ENCODE results near the gene COX11.
A peak's percentile ranks its signal among the peaks of the same experiment; 100 is the strongest.

Gene COX11

GRCh38 chr17:55002458-55002857, 34.0 kb upstream of the COX11 start:
- Histone ChIP-seq H3K4me3 (ENCODE audit: low read depth in 1 of 2, low read length in 2 of 2) (no peak overlapping the region), H3K4me1 (ENCODE audit: insufficient read depth, low read length) (no peaks in the 10 kb centered on the region), H3K27me3 (ENCODE audit: insufficient read depth, low read length, poor library complexity) (no peaks in the 10 kb centered on the region), H4K20me1 (ENCODE audit: insufficient read depth, low read length) (no peaks in the 10 kb centered on the region), H3K36me3 (ENCODE audit: insufficient read depth, low read length) (peaks cover 2% of the 10 kb centered on the region; the same call in 1 of the 2 replicates), H3K79me2 (ENCODE audit: insufficient read depth, low read length) (no peaks in the 10 kb centered on the region), H3K9me3 (ENCODE audit: insufficient read depth, low read length, severe bottlenecking) (no peaks in the 10 kb centered on the region), H2AFZ (ENCODE audit: low read depth, low read length) (no peak overlapping the region), H3K4me2 (ENCODE audit: insufficient read depth, low read length) (no peak overlapping the region), H3K9ac (ENCODE audit: low read depth, low read length) (no peak overlapping the region), H3K27ac (ENCODE audit: low read length) (no peak overlapping the region)
- TF ChIP-seq EZH2 (IDR thresholded peaks at IDR 0.05; ENCODE audit: borderline replicate concordance, low read depth, low read length, severe bottlenecking) (no peak), CTCF (IDR thresholded peaks at IDR 0.05; ENCODE audit: borderline replicate concordance, extremely low read depth, low read length, poor library complexity, severe bottlenecking) (no peak)
- ATAC-seq (ENCODE audit: insufficient read depth, low read depth) (no peak), DNase-seq (no peak)

GRCh38 chr17:54996441-54996840, 28.0 kb upstream of the COX11 start:
- H3K36me3 ChIP-seq (ENCODE audit: insufficient read depth, low read length): peaks cover 2% of the 10 kb centered on the region; the same call in 1 of the 2 replicates
- no peak overlapping the region for H3K27ac ChIP-seq (ENCODE audit: low read length)
- ATAC-seq (ENCODE audit: insufficient read depth, low read depth) (no peak), DNase-seq (no peak)
- H4K20me1 ChIP-seq (ENCODE audit: insufficient read depth, low read length): no peaks in the 10 kb centered on the region
- H3K79me2 ChIP-seq (ENCODE audit: insufficient read depth, low read length): no peaks in the 10 kb centered on the region
- TF ChIP-seq EZH2 (IDR thresholded peaks at IDR 0.05; ENCODE audit: borderline replicate concordance, low read depth, low read length, severe bottlenecking) (no peak), CTCF (IDR thresholded peaks at IDR 0.05; ENCODE audit: borderline replicate concordance, extremely low read depth, low read length, poor library complexity, severe bottlenecking) (no peak)
- no peaks in the 10 kb centered on the region for H3K27me3 ChIP-seq (ENCODE audit: insufficient read depth, low read length, poor library complexity)
- no peak overlapping the region for H2AFZ ChIP-seq (ENCODE audit: low read depth, low read length)
- H3K4me1 ChIP-seq (ENCODE audit: insufficient read depth, low read length): no peaks in the 10 kb centered on the region
- H3K9me3 ChIP-seq (ENCODE audit: insufficient read depth, low read length, severe bottlenecking): no peaks in the 10 kb centered on the region
- no peak overlapping the region for H3K4me3 ChIP-seq (ENCODE audit: low read depth in 1 of 2, low read length in 2 of 2)
- no peak overlapping the region for H3K9ac ChIP-seq (ENCODE audit: low read depth, low read length)
- no peak overlapping the region for H3K4me2 ChIP-seq (ENCODE audit: insufficient read depth, low read length)

- peak; percentile 72 for ATAC-seq (ENCODE audit: insufficient read depth, low read depth)
- H3K9me3 ChIP-seq (ENCODE audit: insufficient read depth, low read length, severe bottlenecking): no peaks in the 10 kb centered on the region
Observed at GRCh38 chr17:54992797-54993639, 24.6 kb upstream of the COX11 start.

More at GRCh38 chr17:54992797-54993639, 24.6 kb upstream of the COX11 start:
- Histone ChIP-seq H3K4me3 (ENCODE audit: low read depth in 1 of 2, low read length in 2 of 2) (no peak overlapping the region), H3K79me2 (ENCODE audit: insufficient read depth, low read length) (no peaks in the 10 kb centered on the region), H3K27me3 (ENCODE audit: insufficient read depth, low read length, poor library complexity) (no peaks in the 10 kb centered on the region), H3K36me3 (ENCODE audit: insufficient read depth, low read length) (no peaks in the 10 kb centered on the region; the same call in 1 of the 2 replicates), H3K4me1 (ENCODE audit: insufficient read depth, low read length) (no peaks in the 10 kb centered on the region), H3K4me2 (ENCODE audit: insufficient read depth, low read length) (no peak overlapping the region), H4K20me1 (ENCODE audit: insufficient read depth, low read length) (no peaks in the 10 kb centered on the region), H2AFZ (ENCODE audit: low read depth, low read length) (no peak overlapping the region), H3K9ac (ENCODE audit: low read depth, low read length) (no peak overlapping the region), H3K27ac (ENCODE audit: low read length) (no peak overlapping the region)
- DNase-seq: no peak
- TF ChIP-seq EZH2 (IDR thresholded peaks at IDR 0.05; ENCODE audit: borderline replicate concordance, low read depth, low read length, severe bottlenecking): no peak
- TF ChIP-seq CTCF (IDR thresholded peaks at IDR 0.05; ENCODE audit: borderline replicate concordance, extremely low read depth, low read length, poor library complexity, severe bottlenecking): peak; percentile 78

Measured in DND-41 (cell line).